K562 (cell line): ENCODE measurements around the gene SERAC1. TPM values are rescaled to one million over a fixed set of nuclear protein-coding genes. Genes with fewer than 3 reads are reported as not detected.

Experiments used
- MTA1 ChIP-seq: fragments of 450-650 bp; IDR thresholded peaks from 2 replicates; pipeline ENCODE4 v1.6.1; 2017; ENCODE audit warnings: borderline replicate concordance
- MTA3 ChIP-seq: fragments of 450-650 bp; formaldehyde crosslinking; IDR thresholded peaks from 2 replicates; pipeline ENCODE4 v1.6.1; 2017; ENCODE audit warnings: mild to moderate bottlenecking, borderline replicate concordance
- RUNX1 ChIP-seq: sonication (generic); IDR thresholded peaks from 2 replicates; pipeline ENCODE4 v1.6.1; 2016; ENCODE audit warnings: antibody characterized with exemption, low read depth
- SMARCA5 ChIP-seq: fragments of 450-650 bp; IDR thresholded peaks from 2 replicates; pipeline ENCODE4 v1.6.1; 2016
- XRCC4 ChIP-seq: IDR thresholded peaks from one replicate; pipeline ENCODE4 v1.6.1; 2011; ENCODE audit not compliant: insufficient read depth, insufficient read length; ENCODE audit errors: extremely low read depth
- YBX1 ChIP-seq: fragments of 450-650 bp; IDR thresholded peaks from 2 replicates; pipeline ENCODE4 v1.7.1; 2016; ENCODE audit warnings: mild to moderate bottlenecking
- ZBTB8A ChIP-seq: fragments of 450-650 bp; IDR thresholded peaks from 2 replicates; pipeline ENCODE4 v1.6.1; 2018; ENCODE audit warnings: mild to moderate bottlenecking, moderate library complexity; ENCODE audit not compliant: partially characterized antibody
- ZNF3 ChIP-seq: fragments of 250-450 bp; sonication (Bioruptor Pico); IDR thresholded peaks from 2 replicates; pipeline ENCODE4 v1.5.0; 2021; ENCODE audit warnings: mild to moderate bottlenecking, moderate library complexity
- ZNF589 ChIP-seq: fragments of 200-800 bp; sonication (Bioruptor generic); IDR thresholded peaks from 2 replicates; pipeline ENCODE4 v1.6.1; 2016; ENCODE audit warnings: low read depth, missing genetic modification characterization, missing compliant biosample characterization
- polyA plus RNA-seq, 8 experiments: library from polyadenylated mRNA; depleted of rRNA in 4 of 8; stranded (reverse) in 5 of 8; unstranded in 3 of 8; fragments of >200 nt; fragmentation: Nextera tagmentation in 2 of 8; fragmentation: Illumina TruSeq in 1 of 8; extraction: Ambion mirVana in 2 of 8; extraction: Trizol in 1 of 8; gene quantifications; 2 replicates each; pipeline versions ENCODE4 v1.2.1 to v1.2.3, GENCODE V29; 2011 to 2014; ENCODE audit warnings: inconsistent platforms in 1 of 8, missing spikeins in 1 of 8
- total RNA-seq, 7 experiments: library from RNA; depleted of rRNA in 6 of 7; stranded (reverse); fragments of >200 nt in 6 of 7; fragmentation: Illumina TruSeq in 2 of 7; extraction: Trizol in 2 of 7; gene quantifications; 2 replicates each; pipeline versions ENCODE4 v1.2.1 to v1.2.3, GENCODE V29; 2011 to 2021; ENCODE audit warnings: low replicate concordance in 1 of 7
- TF ChIP-seq, protein P1 (sequence below): fragments of 200-800 bp; sonication (Bioruptor generic); IDR thresholded peaks from 2 replicates; pipeline ENCODE4 v1.6.1; 2017; ENCODE audit warnings: missing genetic modification characterization, missing compliant biosample characterization
- TF ChIP-seq, protein P2 (sequence below): fragments of 250-450 bp; sonication (Bioruptor Pico); IDR thresholded peaks from 2 replicates; pipeline ENCODE4 v1.8.0; 2022; ENCODE audit warnings: inconsistent platforms, mild to moderate bottlenecking, moderate library complexity, borderline replicate concordance
- TF ChIP-seq, protein P3 (sequence below): fragments of 150-350 bp; conservative IDR thresholded peaks from 2 replicates; pipeline ENCODE4 v1.6.1; 2014; ENCODE audit warnings: low read length
- TF ChIP-seq, protein P4 (sequence below), 2 experiments: fragments of 450-650 bp; formaldehyde crosslinking in 1 of 2; IDR thresholded peaks; 2 replicates each; pipeline versions ENCODE4 v1.4.0 to v1.6.1; 2014 to 2020; ENCODE audit warnings: mild to moderate bottlenecking in 2 of 2, borderline replicate concordance in 1 of 2, low read depth in 1 of 2

SERAC1 gene
- total and polyA plus RNA-seq, 9 of the 15 experiments (the other 6 are each of a cell fraction or from before 2014, with no cell fraction given), result 1.8 to 6.2 (median 2.8) TPM

DNA sequence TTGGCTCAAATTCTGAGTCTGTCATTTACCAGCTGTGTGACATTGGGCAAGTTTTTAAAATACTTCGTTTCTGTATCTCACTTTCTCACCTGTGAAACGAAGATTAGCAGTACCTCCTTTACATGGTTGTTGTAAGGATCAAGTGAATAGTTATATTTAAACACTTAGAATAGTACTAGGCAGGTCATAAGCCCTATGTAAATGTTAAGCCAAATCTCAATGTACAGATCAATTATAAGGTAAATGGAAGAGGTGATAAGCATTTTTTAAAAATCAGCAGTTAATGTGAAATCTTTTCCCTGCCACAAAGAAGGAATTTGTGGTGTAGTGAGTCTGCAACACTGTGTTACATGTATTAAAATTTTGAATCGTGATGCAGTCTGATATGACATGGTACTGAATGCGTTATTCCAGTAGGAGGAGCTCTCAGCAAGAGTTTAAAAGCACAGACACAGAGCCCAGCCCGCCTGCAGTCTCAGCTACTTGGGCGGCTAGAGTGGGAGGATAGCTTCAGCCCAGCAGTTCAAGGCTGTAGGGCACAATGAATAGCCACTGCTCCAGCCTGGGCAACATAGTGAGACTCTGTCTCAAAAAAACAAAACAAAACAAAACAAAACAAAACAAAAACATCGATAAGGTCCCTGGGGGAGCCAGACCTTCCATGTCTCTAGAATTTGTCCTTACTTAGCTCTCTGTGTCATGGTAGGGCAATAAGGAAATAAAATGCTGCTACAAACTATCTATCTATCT, 46.0 kb upstream of the SERAC1 start (continued):
- TF ChIP-seq, protein P1, sequence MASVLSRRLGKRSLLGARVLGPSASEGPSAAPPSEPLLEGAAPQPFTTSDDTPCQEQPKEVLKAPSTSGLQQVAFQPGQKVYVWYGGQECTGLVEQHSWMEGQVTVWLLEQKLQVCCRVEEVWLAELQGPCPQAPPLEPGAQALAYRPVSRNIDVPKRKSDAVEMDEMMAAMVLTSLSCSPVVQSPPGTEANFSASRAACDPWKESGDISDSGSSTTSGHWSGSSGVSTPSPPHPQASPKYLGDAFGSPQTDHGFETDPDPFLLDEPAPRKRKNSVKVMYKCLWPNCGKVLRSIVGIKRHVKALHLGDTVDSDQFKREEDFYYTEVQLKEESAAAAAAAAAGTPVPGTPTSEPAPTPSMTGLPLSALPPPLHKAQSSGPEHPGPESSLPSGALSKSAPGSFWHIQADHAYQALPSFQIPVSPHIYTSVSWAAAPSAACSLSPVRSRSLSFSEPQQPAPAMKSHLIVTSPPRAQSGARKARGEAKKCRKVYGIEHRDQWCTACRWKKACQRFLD, result no peak
- TF ChIP-seq XRCC4, result no peak
- no peak for TF ChIP-seq ZNF3
- TF ChIP-seq RUNX1, result no peak
- TF ChIP-seq MTA1, result 0 out of 2 replicates have a peak, but pooled peaks have one; percentile 12
- no peak for TF ChIP-seq ZNF589 (CRISPR knock-in tag)
- TF ChIP-seq YBX1, result no peak
- TF ChIP-seq ZBTB8A, result no peak
- peak; percentile 31; the same call in 1 of the 2 replicates for TF ChIP-seq MTA3
- TF ChIP-seq, protein P2, sequence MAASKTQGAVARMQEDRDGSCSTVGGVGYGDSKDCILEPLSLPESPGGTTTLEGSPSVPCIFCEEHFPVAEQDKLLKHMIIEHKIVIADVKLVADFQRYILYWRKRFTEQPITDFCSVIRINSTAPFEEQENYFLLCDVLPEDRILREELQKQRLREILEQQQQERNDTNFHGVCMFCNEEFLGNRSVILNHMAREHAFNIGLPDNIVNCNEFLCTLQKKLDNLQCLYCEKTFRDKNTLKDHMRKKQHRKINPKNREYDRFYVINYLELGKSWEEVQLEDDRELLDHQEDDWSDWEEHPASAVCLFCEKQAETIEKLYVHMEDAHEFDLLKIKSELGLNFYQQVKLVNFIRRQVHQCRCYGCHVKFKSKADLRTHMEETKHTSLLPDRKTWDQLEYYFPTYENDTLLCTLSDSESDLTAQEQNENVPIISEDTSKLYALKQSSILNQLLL (CRISPR knock-in tag), result no peak
- TF ChIP-seq, protein P3, sequence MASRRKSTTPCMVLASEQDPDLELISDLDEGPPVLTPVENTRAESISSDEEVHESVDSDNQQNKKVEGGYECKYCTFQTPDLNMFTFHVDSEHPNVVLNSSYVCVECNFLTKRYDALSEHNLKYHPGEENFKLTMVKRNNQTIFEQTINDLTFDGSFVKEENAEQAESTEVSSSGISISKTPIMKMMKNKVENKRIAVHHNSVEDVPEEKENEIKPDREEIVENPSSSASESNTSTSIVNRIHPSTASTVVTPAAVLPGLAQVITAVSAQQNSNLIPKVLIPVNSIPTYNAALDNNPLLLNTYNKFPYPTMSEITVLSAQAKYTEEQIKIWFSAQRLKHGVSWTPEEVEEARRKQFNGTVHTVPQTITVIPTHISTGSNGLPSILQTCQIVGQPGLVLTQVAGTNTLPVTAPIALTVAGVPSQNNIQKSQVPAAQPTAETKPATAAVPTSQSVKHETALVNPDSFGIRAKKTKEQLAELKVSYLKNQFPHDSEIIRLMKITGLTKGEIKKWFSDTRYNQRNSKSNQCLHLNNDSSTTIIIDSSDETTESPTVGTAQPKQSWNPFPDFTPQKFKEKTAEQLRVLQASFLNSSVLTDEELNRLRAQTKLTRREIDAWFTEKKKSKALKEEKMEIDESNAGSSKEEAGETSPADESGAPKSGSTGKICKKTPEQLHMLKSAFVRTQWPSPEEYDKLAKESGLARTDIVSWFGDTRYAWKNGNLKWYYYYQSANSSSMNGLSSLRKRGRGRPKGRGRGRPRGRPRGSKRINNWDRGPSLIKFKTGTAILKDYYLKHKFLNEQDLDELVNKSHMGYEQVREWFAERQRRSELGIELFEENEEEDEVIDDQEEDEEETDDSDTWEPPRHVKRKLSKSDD, result no peak
- peak; percentile 39; the same call in 1 of the 2 replicates for TF ChIP-seq SMARCA5
- TF ChIP-seq, protein P4, sequence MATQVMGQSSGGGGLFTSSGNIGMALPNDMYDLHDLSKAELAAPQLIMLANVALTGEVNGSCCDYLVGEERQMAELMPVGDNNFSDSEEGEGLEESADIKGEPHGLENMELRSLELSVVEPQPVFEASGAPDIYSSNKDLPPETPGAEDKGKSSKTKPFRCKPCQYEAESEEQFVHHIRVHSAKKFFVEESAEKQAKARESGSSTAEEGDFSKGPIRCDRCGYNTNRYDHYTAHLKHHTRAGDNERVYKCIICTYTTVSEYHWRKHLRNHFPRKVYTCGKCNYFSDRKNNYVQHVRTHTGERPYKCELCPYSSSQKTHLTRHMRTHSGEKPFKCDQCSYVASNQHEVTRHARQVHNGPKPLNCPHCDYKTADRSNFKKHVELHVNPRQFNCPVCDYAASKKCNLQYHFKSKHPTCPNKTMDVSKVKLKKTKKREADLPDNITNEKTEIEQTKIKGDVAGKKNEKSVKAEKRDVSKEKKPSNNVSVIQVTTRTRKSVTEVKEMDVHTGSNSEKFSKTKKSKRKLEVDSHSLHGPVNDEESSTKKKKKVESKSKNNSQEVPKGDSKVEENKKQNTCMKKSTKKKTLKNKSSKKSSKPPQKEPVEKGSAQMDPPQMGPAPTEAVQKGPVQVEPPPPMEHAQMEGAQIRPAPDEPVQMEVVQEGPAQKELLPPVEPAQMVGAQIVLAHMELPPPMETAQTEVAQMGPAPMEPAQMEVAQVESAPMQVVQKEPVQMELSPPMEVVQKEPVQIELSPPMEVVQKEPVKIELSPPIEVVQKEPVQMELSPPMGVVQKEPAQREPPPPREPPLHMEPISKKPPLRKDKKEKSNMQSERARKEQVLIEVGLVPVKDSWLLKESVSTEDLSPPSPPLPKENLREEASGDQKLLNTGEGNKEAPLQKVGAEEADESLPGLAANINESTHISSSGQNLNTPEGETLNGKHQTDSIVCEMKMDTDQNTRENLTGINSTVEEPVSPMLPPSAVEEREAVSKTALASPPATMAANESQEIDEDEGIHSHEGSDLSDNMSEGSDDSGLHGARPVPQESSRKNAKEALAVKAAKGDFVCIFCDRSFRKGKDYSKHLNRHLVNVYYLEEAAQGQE (IDR thresholded peaks at IDR 0.05; ENCODE audit: borderline replicate concordance), result peak; percentile 73
- TF ChIP-seq, protein P4 (CRISPR knock-in tag; IDR thresholded peaks at IDR 0.05; ENCODE audit: low read depth), result no peak
